Pancreas (tissue), 10 donors: ENCODE measurements around the gene STARD3. TPM values are rescaled to one million over a fixed set of nuclear protein-coding genes. Genes with fewer than 3 reads are reported as not detected.
"Not testable (repeated sequence)": the region's sequence is repeated elsewhere in the genome, so short reads cannot be mapped to it uniquely, and the experiment has no call there.

Experiments
- ATAC-seq, 4 donors: fragments of 200-7000 bp; cut with Tn5 transposase; one replicate each; pipeline versions ENCODE4 v1.8.0 to v1.9.1; 2020; ENCODE audit warnings: mild to moderate bottlenecking in 4 of 4, moderate library complexity in 4 of 4
- DNase-seq, 6 donors: peaks; one replicate each; pipeline ENCODE4 v3.0.0-alpha.2; 2020
- FAIRE-seq: peaks from 2 replicates; lab custom pipeline; 2012; peaks lifted over from hg19 to GRCh38; lab: Jason Lieb, UNC
- H3K27ac ChIP-seq, 4 donors: fragments of 200-600 bp; sonication (generic); 1 replicate in 3 of 4; 2 replicates in 1 of 4; pipeline versions ENCODE4 v1.5.0 to v1.8.0; 2020
- H3K27me3 ChIP-seq, 4 donors: fragments of 200-600 bp; one replicate each; pipeline ENCODE4 v1.8.0; 2021
- H3K36me3 ChIP-seq, 3 donors: fragments of 200-600 bp; sonication (generic) in 1 of 3; one replicate each; pipeline versions ENCODE4 v1.5.0 to v1.8.0; 2020 to 2021
- H3K4me1 ChIP-seq, 3 donors: fragments of 200-600 bp; one replicate each; pipeline ENCODE4 v1.8.0; 2021
- H3K4me3 ChIP-seq, 4 donors: fragments of 200-600 bp; sonication (generic) in 2 of 4; one replicate each; pipeline versions ENCODE4 v1.5.0 to v1.8.0; 2020 to 2021
- H3K9me3 ChIP-seq, 4 donors: fragments of 200-600 bp; one replicate each; pipeline ENCODE4 v1.8.0; 2021
- WGBS, 2 donors: extraction: QIAGEN DNeasy Blood & Tissue Kit; methylation state at CpG; one replicate each; pipeline ENCODE4 v1.1.7; 2013; 5-methylcytosine and 5-hydroxymethylcytosine counted together
- intact Hi-C, 3 donors: fragments of 100-400 bp; cut with DNase I; formaldehyde crosslinking; loops; one replicate each; pipeline versions ENCODE4 v1.11.1 to v1.14.2; 2022
- polyA plus RNA-seq, 2 donors: library from polyadenylated mRNA; stranded (reverse); fragments of 200-250 nt; gene quantifications; one replicate each; pipeline ENCODE4 v1.2.3, GENCODE V29; 2013
- total RNA-seq, 6 donors: library from RNA; stranded (reverse); fragmentation: NEBNext Ultra II Directional in 4 of 6; extraction: Animal tissue kit (Norgen Biotek cat#: 25700) in 4 of 6; gene quantifications; one replicate each; pipeline versions ENCODE4 v1.2.1 to v1.2.4, GENCODE V29; 2021 to 2023
- TF ChIP-seq, protein P1 (sequence below), 4 donors: fragments of 200-600 bp; sonication (generic) in 3 of 4; IDR thresholded peaks; one replicate each; pipeline versions ENCODE4 v1.5.0 to v1.8.0; 2021; ENCODE audit warnings: antibody characterized with exemption in 4 of 4
- donor health status: healthy with polysubstance abuse.
- donor health status: DM: no; HTN: no; CAD: no; lungs with moderate emphysema.
- donor health status: DM: no; HTN: no; CAD: no.
- donor health status: control.
- donor health status: control.
- donor health status: Bipolar disorder and iron deficiency.
- donor health status: DM: yes; HTN: yes; CAD: no.
- donor health status: DM: no; HTN: no; CAD: no.
- donor health status: DM: no; HTN: no; CAD: no.
- donor health status: DM: yes; HTN: yes; CAD: no.

STARD3 gene
- total RNA-seq = 10 to 100 TPM; 24.4 to 35.7 (median 27.2) TPM
- 10 to 100 TPM; 64.5 to 73.8 TPM for polyA plus RNA-seq

DNA sequence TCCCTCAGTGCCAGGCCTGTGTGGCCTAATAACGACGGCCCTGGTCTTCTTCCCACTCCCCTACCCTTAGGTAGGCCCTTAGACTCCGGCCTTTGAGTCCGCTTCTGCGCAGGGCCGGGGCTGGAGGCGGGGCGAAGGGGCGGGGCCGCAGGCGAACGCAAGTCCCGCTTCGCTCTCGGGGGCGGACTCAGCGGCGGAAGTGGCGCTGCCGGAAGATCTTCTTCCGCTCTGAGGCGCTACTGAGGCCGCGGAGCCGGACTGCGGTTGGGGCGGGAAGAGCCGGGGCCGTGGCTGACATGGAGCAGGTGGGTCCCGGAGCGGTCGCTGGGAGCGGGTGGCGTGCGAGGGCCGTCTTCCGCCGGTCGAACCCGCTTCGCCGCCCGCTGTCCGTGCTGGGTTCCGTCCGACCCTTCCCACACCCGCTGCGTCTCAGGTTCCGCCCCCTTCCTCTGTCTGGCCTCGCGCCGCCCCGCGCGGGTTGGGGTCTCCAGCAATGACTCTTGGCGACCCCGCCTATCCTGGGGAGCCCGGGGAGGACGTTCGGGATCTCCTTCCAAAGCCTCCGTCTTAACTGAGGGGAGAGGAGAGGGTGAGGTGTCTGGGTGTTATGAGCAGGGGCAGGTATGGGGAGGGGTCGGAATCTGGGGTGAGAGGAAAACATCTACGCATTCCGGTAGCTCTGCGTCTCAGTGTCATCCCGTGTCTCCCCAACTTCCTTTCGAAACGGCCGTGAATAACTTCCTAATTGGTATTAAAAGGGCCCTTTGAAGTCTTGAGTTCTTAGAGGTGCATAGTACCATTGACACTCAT, at the start of gene STARD3:
TSS of gene STARD3 (plus strand) at position 218 of the 810 bp plus-strand sequence. CDS start 16,388 bp downstream, outside the sequence.
- Histone ChIP-seq H3K27me3 (no peaks in the 10 kb centered on the region), H3K4me3 (peak within 1 kb of the TSS; percentile 61 to 94 (median 70)), H3K27ac (peak within 1 kb of the TSS; percentile 54 to 82 (median 81)), H3K9me3 (no peaks in the 10 kb centered on the region), H3K36me3 (no peaks in the 10 kb centered on the region), H3K4me1 (peaks cover 6 to 33% (median 14%) of the 10 kb centered on the region in 3 donors)
- peak; percentile 87 to 92 (median 91) for ATAC-seq
- 1% methylated on average over 62 to 69 of the region's 69 CpGs for WGBS, 2 donors
- no peak for FAIRE-seq
- DNase-seq = peak; percentile 89 to 96 (median 92)
- intact Hi-C loops = no loop called here
- TF ChIP-seq, protein P1, sequence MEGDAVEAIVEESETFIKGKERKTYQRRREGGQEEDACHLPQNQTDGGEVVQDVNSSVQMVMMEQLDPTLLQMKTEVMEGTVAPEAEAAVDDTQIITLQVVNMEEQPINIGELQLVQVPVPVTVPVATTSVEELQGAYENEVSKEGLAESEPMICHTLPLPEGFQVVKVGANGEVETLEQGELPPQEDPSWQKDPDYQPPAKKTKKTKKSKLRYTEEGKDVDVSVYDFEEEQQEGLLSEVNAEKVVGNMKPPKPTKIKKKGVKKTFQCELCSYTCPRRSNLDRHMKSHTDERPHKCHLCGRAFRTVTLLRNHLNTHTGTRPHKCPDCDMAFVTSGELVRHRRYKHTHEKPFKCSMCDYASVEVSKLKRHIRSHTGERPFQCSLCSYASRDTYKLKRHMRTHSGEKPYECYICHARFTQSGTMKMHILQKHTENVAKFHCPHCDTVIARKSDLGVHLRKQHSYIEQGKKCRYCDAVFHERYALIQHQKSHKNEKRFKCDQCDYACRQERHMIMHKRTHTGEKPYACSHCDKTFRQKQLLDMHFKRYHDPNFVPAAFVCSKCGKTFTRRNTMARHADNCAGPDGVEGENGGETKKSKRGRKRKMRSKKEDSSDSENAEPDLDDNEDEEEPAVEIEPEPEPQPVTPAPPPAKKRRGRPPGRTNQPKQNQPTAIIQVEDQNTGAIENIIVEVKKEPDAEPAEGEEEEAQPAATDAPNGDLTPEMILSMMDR (IDR thresholded peaks at IDR 0.05) = no peak

DNA sequence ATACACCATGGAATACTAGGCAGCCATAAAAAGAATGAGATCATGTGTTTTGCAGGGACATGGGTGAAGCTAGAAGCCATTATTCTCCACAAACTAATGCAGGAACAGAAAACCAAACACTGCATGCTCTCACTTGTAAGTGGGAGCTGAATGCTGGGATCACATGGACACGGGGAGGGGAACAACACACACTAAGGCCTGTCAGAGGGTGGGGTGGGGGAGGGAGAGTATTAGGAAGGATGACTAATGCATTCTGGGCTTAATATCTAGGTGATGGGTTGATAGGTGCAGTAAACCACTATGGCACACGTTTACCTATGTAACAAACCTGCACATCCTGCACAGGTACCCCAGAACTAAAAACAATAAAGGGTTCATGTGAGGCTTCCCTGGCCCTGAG, 46.8 kb upstream of the STARD3 start:
- ATAC-seq, intact Hi-C loops, H3K27ac ChIP-seq, FAIRE-seq, H3K4me1 ChIP-seq, H3K27me3 ChIP-seq, H3K36me3 ChIP-seq, DNase-seq, H3K4me3 ChIP-seq, H3K9me3 ChIP-seq: not testable (repeated sequence)
- 54 to 66% methylated on average over 2 of the region's 2 CpGs for WGBS, 2 donors

- peak in 4 of 6 donors; percentile 51 to 65 (median 61) for DNase-seq
- H3K36me3 ChIP-seq = no peaks in the 10 kb centered on the region
- H3K9me3 ChIP-seq = no peaks in the 10 kb centered on the region
- H3K27me3 ChIP-seq = peaks cover 0 to 12% (median 2%) of the 10 kb centered on the region in 4 donors
- intact Hi-C loops = no loop called here
- ATAC-seq = peak; percentile 87 to 97 (median 91)
- H3K4me3 ChIP-seq = no peak overlapping the region
- FAIRE-seq = no peak
- WGBS, 2 donors = 4% methylated on average over 22 of the region's 22 CpGs
- no peaks in the 10 kb centered on the region for H3K4me1 ChIP-seq
- TF ChIP-seq, protein P1 (IDR thresholded peaks at IDR 0.05) = no peak
- no peak overlapping the region for H3K27ac ChIP-seq
Observed at GRCh38 chr17:39591958-39592954, 44.7 kb upstream of the STARD3 start.

DNA sequence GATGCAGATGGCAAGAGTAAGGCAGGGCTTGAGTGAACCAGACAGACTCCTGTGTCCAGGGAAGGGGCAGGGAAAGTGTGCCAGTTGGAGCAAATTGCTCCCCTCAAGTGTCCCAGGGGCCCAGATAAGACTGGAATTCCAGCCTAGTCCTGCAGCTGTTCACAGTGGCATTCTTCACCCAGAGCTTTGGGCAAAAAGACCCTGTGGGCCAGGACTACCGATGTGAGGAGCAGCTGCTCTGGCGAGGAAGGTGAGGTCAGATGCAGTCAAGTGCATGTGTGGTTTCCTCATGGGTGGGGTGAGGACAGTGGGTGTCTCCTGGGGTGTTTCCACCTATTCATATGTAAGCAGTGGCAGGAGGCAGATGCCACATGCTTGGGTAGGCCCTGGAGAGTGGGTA, 43.6 kb upstream of the STARD3 start:
- FAIRE-seq (no peak), DNase-seq (no peak), ATAC-seq (no peak)
- TF ChIP-seq, protein P1 (IDR thresholded peaks at IDR 0.05) = no peak
- intact Hi-C loops = no loop called here
- Histone ChIP-seq H3K9me3 (no peaks in the 10 kb centered on the region), H3K4me1 (peaks cover 0 to 2% (median 0%) of the 10 kb centered on the region in 3 donors), H3K27me3 (peaks cover 0 to 15% (median 4%) of the 10 kb centered on the region in 4 donors), H3K36me3 (no peaks in the 10 kb centered on the region), H3K4me3 (no peak overlapping the region), H3K27ac (no peak overlapping the region)
- 78 to 82% methylated on average over 2 of the region's 2 CpGs for WGBS, 2 donors

- Histone ChIP-seq H3K36me3 (no peaks in the 10 kb centered on the region), H3K27ac (no peak overlapping the region), H3K27me3 (peaks cover 0 to 27% (median 12%) of the 10 kb centered on the region in 4 donors), H3K9me3 (no peaks in the 10 kb centered on the region), H3K4me1 (peaks cover 0 to 16% (median 0%) of the 10 kb centered on the region in 3 donors), H3K4me3 (no peak overlapping the region)
- FAIRE-seq (no peak), DNase-seq (peak in 1 of 6 donors; percentile 0), ATAC-seq (no peak)
- WGBS, 2 donors = 38 to 48% methylated on average over 4 of the region's 4 CpGs
- TF ChIP-seq, protein P1 (IDR thresholded peaks at IDR 0.05) = no peak
- intact Hi-C loops = no loop called here
Observed at GRCh38 chr17:39595294-39595693, 41.6 kb upstream of the STARD3 start.
